HUES6 (cell line): Measurements from ENCODE around the gene SMIM5.

ENCODE experiments used
- H3K27ac ChIP-seq: 2 replicates; pipeline ENCODE4 v1.7.0; 2013; ENCODE audit warnings: low read depth, mild to moderate bottlenecking, low read length, inconsistent platforms
- H3K27me3 ChIP-seq: 2 replicates; pipeline ENCODE4 v1.6.1; 2013; ENCODE audit warnings: low read length; ENCODE audit not compliant: control insufficient read depth, insufficient read depth
- H3K36me3 ChIP-seq: 2 replicates; pipeline ENCODE4 v1.6.1; 2013; ENCODE audit warnings: low read length; ENCODE audit not compliant: control insufficient read depth, insufficient read depth
- H3K4me1 ChIP-seq: 2 replicates; pipeline ENCODE4 v1.6.1; 2013; ENCODE audit warnings: low read length; ENCODE audit not compliant: control insufficient read depth, insufficient read depth
- H3K4me3 ChIP-seq: 2 replicates; pipeline ENCODE4 v1.5.1; 2013; ENCODE audit warnings: low read depth, low read length
- H3K9ac ChIP-seq: one replicate; pipeline ENCODE4 v1.6.1; 2013; ENCODE audit warnings: mild to moderate bottlenecking, low read length
- H3K9me3 ChIP-seq: 2 replicates; pipeline ENCODE4 v1.6.1; 2013; ENCODE audit warnings: low read depth, low read length; ENCODE audit not compliant: control insufficient read depth, insufficient read depth

The SMIM5 gene

GRCh38 chr17:75627094-75627493 lies 6.1 kb upstream of the SMIM5 start:
- no peak overlapping the region for H3K27ac ChIP-seq
- H3K4me3 ChIP-seq: no peak overlapping the region
- peaks cover 39% of the 10 kb centered on the region for H3K36me3 ChIP-seq
- H3K4me1 ChIP-seq: no peaks in the 10 kb centered on the region
- H3K27me3 ChIP-seq: no peaks in the 10 kb centered on the region
- no peaks in the 10 kb centered on the region for H3K9me3 ChIP-seq
- no peak overlapping the region for H3K9ac ChIP-seq

- Histone ChIP-seq H3K4me3 (no peak overlapping the region), H3K4me1 (peaks cover 8% of the 10 kb centered on the region), H3K9me3 (no peaks in the 10 kb centered on the region), H3K27ac (no peak overlapping the region), H3K9ac (no peak overlapping the region), H3K36me3 (peaks cover 39% of the 10 kb centered on the region), H3K27me3 (no peaks in the 10 kb centered on the region)
Measured at GRCh38 chr17:75628425-75628824, 4.8 kb upstream of the SMIM5 start.

- Histone ChIP-seq H3K9ac (no peak overlapping the region), H3K27ac (no peak overlapping the region), H3K27me3 (no peaks in the 10 kb centered on the region), H3K36me3 (peaks cover 39% of the 10 kb centered on the region), H3K9me3 (no peaks in the 10 kb centered on the region), H3K4me3 (no peak overlapping the region), H3K4me1 (peaks cover 14% of the 10 kb centered on the region)
Measured at GRCh38 chr17:75629157-75629556, 4.1 kb upstream of the SMIM5 start.

GRCh38 chr17:75630071-75630917 lies 2.9 kb upstream of the SMIM5 start:
- Histone ChIP-seq H3K9ac (no peak overlapping the region), H3K4me3 (no peak overlapping the region), H3K27me3 (no peaks in the 10 kb centered on the region), H3K9me3 (no peaks in the 10 kb centered on the region), H3K4me1 (peaks cover 20% of the 10 kb centered on the region), H3K27ac (no peak overlapping the region), H3K36me3 (peaks cover 38% of the 10 kb centered on the region)

GRCh38 chr17:75631353-75631752 lies 1.9 kb upstream of the SMIM5 start:
- Histone ChIP-seq H3K4me3 (no peak overlapping the region), H3K9me3 (no peaks in the 10 kb centered on the region), H3K27me3 (no peaks in the 10 kb centered on the region), H3K36me3 (peaks cover 33% of the 10 kb centered on the region), H3K4me1 (peaks cover 20% of the 10 kb centered on the region), H3K9ac (no peak overlapping the region), H3K27ac (no peak overlapping the region)

- H3K36me3 ChIP-seq: peaks cover 23% of the 10 kb centered on the region
- H3K27ac ChIP-seq: no peak overlapping the region
- H3K27me3 ChIP-seq: no peaks in the 10 kb centered on the region
- no peak overlapping the region for H3K4me3 ChIP-seq
- no peaks in the 10 kb centered on the region for H3K9me3 ChIP-seq
- peaks cover 20% of the 10 kb centered on the region for H3K4me1 ChIP-seq
- H3K9ac ChIP-seq: no peak overlapping the region
Measured at GRCh38 chr17:75632428-75632827, 806 bp upstream of the SMIM5 start.

- Histone ChIP-seq H3K4me1 (peaks cover 20% of the 10 kb centered on the region), H3K36me3 (peaks cover 21% of the 10 kb centered on the region), H3K27me3 (no peaks in the 10 kb centered on the region), H3K27ac (no peak overlapping the region), H3K9me3 (no peaks in the 10 kb centered on the region), H3K9ac (peak overlapping the region; percentile 21), H3K4me3 (peak overlapping the region; percentile 28; the same call in 1 of the 2 replicates)
Measured at GRCh38 chr17:75633486-75634375, 497 bp downstream of the SMIM5 start.

- H3K9ac ChIP-seq: no peak overlapping the region
- no peak overlapping the region for H3K4me3 ChIP-seq
- peaks cover 22% of the 10 kb centered on the region for H3K36me3 ChIP-seq
- H3K4me1 ChIP-seq: peaks cover 20% of the 10 kb centered on the region
- H3K27ac ChIP-seq: no peak overlapping the region
- no peaks in the 10 kb centered on the region for H3K9me3 ChIP-seq
- no peaks in the 10 kb centered on the region for H3K27me3 ChIP-seq
Measured at GRCh38 chr17:75634376-75634740, 1.1 kb downstream of the SMIM5 start.

- no peak overlapping the region for H3K27ac ChIP-seq
- H3K27me3 ChIP-seq: no peaks in the 10 kb centered on the region
- peaks cover 20% of the 10 kb centered on the region for H3K4me1 ChIP-seq
- H3K9me3 ChIP-seq: no peaks in the 10 kb centered on the region
- H3K4me3 ChIP-seq: no peak overlapping the region
- H3K9ac ChIP-seq: no peak overlapping the region
- H3K36me3 ChIP-seq: peaks cover 22% of the 10 kb centered on the region
Measured at GRCh38 chr17:75634754-75635609, 1.7 kb downstream of the SMIM5 start.

- no peak overlapping the region for H3K27ac ChIP-seq
- H3K4me3 ChIP-seq: no peak overlapping the region
- no peaks in the 10 kb centered on the region for H3K9me3 ChIP-seq
- H3K4me1 ChIP-seq: peaks cover 20% of the 10 kb centered on the region
- no peaks in the 10 kb centered on the region for H3K27me3 ChIP-seq
- H3K36me3 ChIP-seq: peaks cover 16% of the 10 kb centered on the region
- H3K9ac ChIP-seq: no peak overlapping the region
Measured at GRCh38 chr17:75635610-75636202, 2.5 kb downstream of the SMIM5 start.
